Pancreas (tissue), 10 donors: Measurements from ENCODE around the gene ESD. TPM values are rescaled to one million over a fixed set of nuclear protein-coding genes. Genes with fewer than 3 reads are reported as not detected.

ENCODE experiments used
- ATAC-seq, 4 donors: fragments of 200-7000 bp; cut with Tn5 transposase; one replicate each; pipeline versions ENCODE4 v1.8.0 to v1.9.1; 2020; ENCODE audit warnings: mild to moderate bottlenecking in 4 of 4, moderate library complexity in 4 of 4
- DNase-seq, 6 donors: peaks; one replicate each; pipeline ENCODE4 v3.0.0-alpha.2; 2020
- FAIRE-seq: peaks from 2 replicates; lab custom pipeline; 2012; peaks lifted over from hg19 to GRCh38; lab: Jason Lieb, UNC
- H3K27ac ChIP-seq, 4 donors: fragments of 200-600 bp; sonication (generic); 1 replicate in 3 of 4; 2 replicates in 1 of 4; pipeline versions ENCODE4 v1.5.0 to v1.8.0; 2020
- H3K27me3 ChIP-seq, 4 donors: fragments of 200-600 bp; one replicate each; pipeline ENCODE4 v1.8.0; 2021
- H3K36me3 ChIP-seq, 3 donors: fragments of 200-600 bp; sonication (generic) in 1 of 3; one replicate each; pipeline versions ENCODE4 v1.5.0 to v1.8.0; 2020 to 2021
- H3K4me1 ChIP-seq, 3 donors: fragments of 200-600 bp; one replicate each; pipeline ENCODE4 v1.8.0; 2021
- H3K4me3 ChIP-seq, 4 donors: fragments of 200-600 bp; sonication (generic) in 2 of 4; one replicate each; pipeline versions ENCODE4 v1.5.0 to v1.8.0; 2020 to 2021
- H3K9me3 ChIP-seq, 4 donors: fragments of 200-600 bp; one replicate each; pipeline ENCODE4 v1.8.0; 2021
- WGBS, 2 donors: extraction: QIAGEN DNeasy Blood & Tissue Kit; methylation state at CpG; one replicate each; pipeline ENCODE4 v1.1.7; 2013; 5-methylcytosine and 5-hydroxymethylcytosine counted together
- intact Hi-C, 3 donors: fragments of 100-400 bp; cut with DNase I; formaldehyde crosslinking; loops; one replicate each; pipeline versions ENCODE4 v1.11.1 to v1.14.2; 2022
- polyA plus RNA-seq, 2 donors: library from polyadenylated mRNA; stranded (reverse); fragments of 200-250 nt; gene quantifications; one replicate each; pipeline ENCODE4 v1.2.3, GENCODE V29; 2013
- total RNA-seq, 6 donors: library from RNA; stranded (reverse); fragmentation: NEBNext Ultra II Directional in 4 of 6; extraction: Animal tissue kit (Norgen Biotek cat#: 25700) in 4 of 6; gene quantifications; one replicate each; pipeline versions ENCODE4 v1.2.1 to v1.2.4, GENCODE V29; 2021 to 2023
- TF ChIP-seq, protein P1 (sequence below), 4 donors: fragments of 200-600 bp; sonication (generic) in 3 of 4; IDR thresholded peaks; one replicate each; pipeline versions ENCODE4 v1.5.0 to v1.8.0; 2021; ENCODE audit warnings: antibody characterized with exemption in 4 of 4
- donor health status: healthy with polysubstance abuse.
- donor health status: DM: no; HTN: no; CAD: no; lungs with moderate emphysema.
- donor health status: DM: no; HTN: no; CAD: no.
- donor health status: control.
- donor health status: control.
- donor health status: Bipolar disorder and iron deficiency.
- donor health status: DM: yes; HTN: yes; CAD: no.
- donor health status: DM: no; HTN: no; CAD: no.
- donor health status: DM: no; HTN: no; CAD: no.
- donor health status: DM: yes; HTN: yes; CAD: no.

Gene ESD
- total and polyA plus RNA-seq, 8 donors = 19.2 to 58.9 (median 31.0) TPM

DNA sequence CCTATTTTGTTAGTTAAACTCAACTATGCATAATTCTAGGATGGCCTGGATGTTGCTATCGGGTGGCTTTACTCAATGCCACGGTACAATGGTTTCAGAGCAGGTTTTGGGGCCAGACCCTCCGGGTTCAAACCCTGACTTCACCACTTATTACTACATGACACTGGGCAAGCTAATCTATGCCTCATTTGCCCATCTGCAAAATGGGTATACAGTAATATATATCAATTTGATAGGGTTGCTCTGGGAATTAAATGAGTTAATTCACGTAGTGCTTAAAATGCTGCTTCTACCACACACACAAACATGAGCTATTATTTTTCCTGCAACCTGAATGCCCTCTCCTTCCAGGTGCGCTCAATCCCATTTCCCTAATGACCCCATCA, 839 bp downstream of the ESD start:
- H3K4me1 ChIP-seq = peaks cover 4 to 20% (median 14%) of the 10 kb centered on the region in 3 donors
- peak overlapping the region; percentile 64 to 93 (median 78) for H3K4me3 ChIP-seq
- TF ChIP-seq, protein P1, sequence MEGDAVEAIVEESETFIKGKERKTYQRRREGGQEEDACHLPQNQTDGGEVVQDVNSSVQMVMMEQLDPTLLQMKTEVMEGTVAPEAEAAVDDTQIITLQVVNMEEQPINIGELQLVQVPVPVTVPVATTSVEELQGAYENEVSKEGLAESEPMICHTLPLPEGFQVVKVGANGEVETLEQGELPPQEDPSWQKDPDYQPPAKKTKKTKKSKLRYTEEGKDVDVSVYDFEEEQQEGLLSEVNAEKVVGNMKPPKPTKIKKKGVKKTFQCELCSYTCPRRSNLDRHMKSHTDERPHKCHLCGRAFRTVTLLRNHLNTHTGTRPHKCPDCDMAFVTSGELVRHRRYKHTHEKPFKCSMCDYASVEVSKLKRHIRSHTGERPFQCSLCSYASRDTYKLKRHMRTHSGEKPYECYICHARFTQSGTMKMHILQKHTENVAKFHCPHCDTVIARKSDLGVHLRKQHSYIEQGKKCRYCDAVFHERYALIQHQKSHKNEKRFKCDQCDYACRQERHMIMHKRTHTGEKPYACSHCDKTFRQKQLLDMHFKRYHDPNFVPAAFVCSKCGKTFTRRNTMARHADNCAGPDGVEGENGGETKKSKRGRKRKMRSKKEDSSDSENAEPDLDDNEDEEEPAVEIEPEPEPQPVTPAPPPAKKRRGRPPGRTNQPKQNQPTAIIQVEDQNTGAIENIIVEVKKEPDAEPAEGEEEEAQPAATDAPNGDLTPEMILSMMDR (IDR thresholded peaks at IDR 0.05) = no peak
- ATAC-seq (no peak), DNase-seq (no peak), FAIRE-seq (no peak)
- 66 to 69% methylated on average over 5 of the region's 5 CpGs for WGBS, 2 donors
- H3K27me3 ChIP-seq = no peaks in the 10 kb centered on the region
- H3K36me3 ChIP-seq = no peaks in the 10 kb centered on the region
- peak overlapping the region; percentile 72 to 93 (median 83) for H3K27ac ChIP-seq
- intact Hi-C loops = no loop called here
- H3K9me3 ChIP-seq = no peaks in the 10 kb centered on the region

GRCh38 chr13:46795321-46795720, 1.6 kb downstream of the ESD start:
- Histone ChIP-seq H3K27me3 (no peaks in the 10 kb centered on the region), H3K4me1 (peaks cover 4 to 20% (median 14%) of the 10 kb centered on the region in 3 donors), H3K4me3 (no peak overlapping the region), H3K27ac (no peak overlapping the region), H3K9me3 (no peaks in the 10 kb centered on the region), H3K36me3 (peaks cover 0 to 7% (median 0%) of the 10 kb centered on the region in 3 donors)
- WGBS, 2 donors = 94 to 95% methylated on average over 6 of the region's 6 CpGs
- TF ChIP-seq, protein P1 (IDR thresholded peaks at IDR 0.05) = no peak
- intact Hi-C loops = no loop called here
- no peak for FAIRE-seq
- DNase-seq = no peak
- no peak for ATAC-seq

DNA sequence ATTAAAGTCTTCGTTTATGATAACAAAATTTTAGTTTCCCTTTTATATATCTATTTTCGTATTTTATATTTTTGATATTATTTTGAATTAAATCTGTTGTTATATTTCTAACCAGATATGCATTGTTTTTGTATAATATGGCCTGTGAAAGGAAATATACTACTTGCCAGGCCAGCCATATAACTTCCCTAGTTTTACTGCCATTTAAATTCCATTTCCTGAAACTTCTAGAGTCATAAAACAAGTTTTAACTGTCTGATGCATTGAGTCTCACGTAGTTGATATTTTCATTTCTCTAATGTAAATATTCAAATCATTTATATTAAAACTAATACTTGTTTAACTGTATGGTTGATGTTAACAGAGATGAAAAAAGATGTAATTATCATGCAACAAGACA, 13.5 kb downstream of the ESD start:
- H3K27me3 ChIP-seq = no peaks in the 10 kb centered on the region
- intact Hi-C loops = no loop called here
- no peaks in the 10 kb centered on the region for H3K4me1 ChIP-seq
- no peak overlapping the region for H3K27ac ChIP-seq
- peaks cover 0 to 48% (median 11%) of the 10 kb centered on the region in 3 donors for H3K36me3 ChIP-seq
- TF ChIP-seq, protein P1 (IDR thresholded peaks at IDR 0.05) = no peak
- WGBS, 2 donors = 88 to 92% methylated on average over 3 of the region's 3 CpGs
- ATAC-seq (no peak), DNase-seq (no peak), FAIRE-seq (peak; percentile 70)
- no peaks in the 10 kb centered on the region for H3K9me3 ChIP-seq
- H3K4me3 ChIP-seq = no peak overlapping the region

DNA sequence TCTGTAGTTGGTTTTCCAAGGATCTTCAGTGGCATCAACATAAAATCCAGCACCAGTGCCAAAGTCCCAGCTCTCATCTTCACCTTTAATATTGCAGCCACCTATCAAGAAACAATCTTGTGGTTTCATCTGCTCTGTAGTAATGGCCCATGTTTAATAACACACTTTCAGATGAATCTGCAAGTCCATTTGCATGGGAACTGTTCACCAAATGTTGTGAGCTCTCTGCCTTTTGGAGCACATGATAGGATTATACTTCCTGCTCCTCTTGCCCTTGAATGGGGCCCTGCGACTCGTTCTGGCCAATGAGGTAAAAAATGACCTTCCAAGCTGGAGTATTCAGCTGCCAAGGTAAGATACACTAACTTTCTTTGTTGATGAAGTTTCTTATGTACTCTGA, 14.3 kb downstream of the ESD start:
- ATAC-seq (no peak), DNase-seq (no peak), FAIRE-seq (no peak)
- Histone ChIP-seq H3K36me3 (peaks cover 0 to 57% (median 10%) of the 10 kb centered on the region in 3 donors), H3K27ac (no peak overlapping the region), H3K4me3 (no peak overlapping the region), H3K27me3 (no peaks in the 10 kb centered on the region), H3K4me1 (no peaks in the 10 kb centered on the region), H3K9me3 (no peaks in the 10 kb centered on the region)
- TF ChIP-seq, protein P1 (IDR thresholded peaks at IDR 0.05) = no peak
- intact Hi-C loops = no loop called here
- WGBS, 2 donors = 55 to 75% methylated on average over 2 of the region's 2 CpGs

- DNase-seq = no peak
- no peaks in the 10 kb centered on the region for H3K27me3 ChIP-seq
- FAIRE-seq = no peak
- H3K27ac ChIP-seq = no peak overlapping the region
- no peak overlapping the region for H3K4me3 ChIP-seq
- intact Hi-C loops = no loop called here
- no peaks in the 10 kb centered on the region for H3K4me1 ChIP-seq
- peaks cover 0 to 62% (median 10%) of the 10 kb centered on the region in 3 donors for H3K36me3 ChIP-seq
- ATAC-seq = no peak
- no peaks in the 10 kb centered on the region for H3K9me3 ChIP-seq
- TF ChIP-seq, protein P1 (IDR thresholded peaks at IDR 0.05) = no peak
- WGBS, 2 donors = 90% methylated on average over 1 of the region's 1 CpG
Measured at GRCh38 chr13:46782066-46782465, 14.9 kb downstream of the ESD start.
